ENCODE measurements around the gene FASTK. TPM values are rescaled to one million over a fixed set of nuclear protein-coding genes. Genes with fewer than 3 reads are reported as not detected.
A peak's percentile ranks its signal among the peaks of the same experiment; 100 is the strongest.

The FASTK gene
- total RNA-seq (71.6 and 73.3 TPM in 2 replicates), polyA plus RNA-seq (113 and 137 TPM in 2 replicates), polyA minus RNA-seq (35.7 and 52.0 TPM in 2 replicates), Bru-seq, nascent RNA (percentile 61 among the genes with signal in this experiment), BruChase-seq, experiment 1, labeled RNA remaining after a 6-hour chase (percentile 82 among the genes with signal in this experiment), BruChase-seq, experiment 2, labeled RNA remaining after a 2-hour chase (percentile 79 among the genes with signal in this experiment)
- 55.7 and 77.7 TPM in 2 replicates for polyA plus RNA-seq (2011; cell fraction: cytosol; rRNA removed)
- polyA plus RNA-seq (2011; cell fraction: nucleus; rRNA removed) = 288 and 335 TPM in 2 replicates
- polyA plus RNA-seq (2012) = 31.6 and 43.3 TPM in 2 replicates
- 35.4 TPM for polyA minus RNA-seq (2011; cell fraction: cytosol; rRNA and poly(A)+ RNA removed)
- polyA minus RNA-seq (2011; cell fraction: nucleus; rRNA and poly(A)+ RNA removed) = 58.6 and 76.5 TPM in 2 replicates
- long read RNA-seq, transcript FASTK-213 (9 exons, 1,826 nt) = minor isoform, 8 of 208 reads
- long read RNA-seq, transcript FASTK-201 (10 exons, 1,827 nt) = major isoform, 98 of 208 reads
- long read RNA-seq, transcript FASTK-212 (10 exons, 1,764 nt) = minor isoform, 11 of 208 reads
- long read RNA-seq, transcript FASTK-202 (9 exons, 1,402 nt) = minor isoform, 5 of 208 reads
- long read RNA-seq, partial matches to known transcripts = 16 of 208 reads
- long read RNA-seq, other reads (novel, unspliced or antisense) = 68 of 208 reads

DNA sequence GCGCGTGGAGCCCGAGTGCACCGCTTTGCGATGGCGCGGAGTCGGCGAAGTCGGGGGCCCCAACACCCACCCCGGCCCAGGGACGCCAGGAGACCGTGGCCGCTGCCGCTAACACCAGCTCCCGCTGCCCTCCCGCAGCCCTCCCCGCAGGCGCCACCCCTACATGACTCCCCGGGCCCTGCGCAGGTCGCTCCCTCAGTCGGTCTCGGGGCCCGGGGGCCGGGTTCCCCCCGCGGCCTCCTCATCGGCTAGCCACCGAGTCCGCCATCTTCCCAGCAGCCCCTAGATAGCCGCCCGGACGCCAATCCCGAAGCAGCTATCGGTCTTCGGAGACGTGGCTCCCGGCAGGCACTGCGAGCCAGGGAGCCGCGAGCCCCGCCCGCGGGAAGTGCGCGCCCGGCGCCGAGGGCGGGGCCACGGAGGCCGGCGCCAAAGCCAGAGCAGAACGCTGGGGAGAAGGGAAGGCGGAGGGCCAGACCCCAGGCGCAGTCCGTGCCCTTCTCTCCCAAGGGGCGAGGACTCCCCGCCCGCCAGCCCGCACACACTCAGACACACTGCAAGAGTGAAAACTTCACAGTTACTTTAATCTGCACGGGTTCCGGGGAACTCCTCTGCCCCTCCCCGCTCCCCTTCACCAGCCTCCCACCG lies at the start of gene FASTK:
FASTK (minus strand) TSS at position 288 of the 648 bp plus-strand sequence; CDS start at position 245, 43 bp downstream.
- peak within 1 kb of the TSS; percentile 71 for H3K4me2 ChIP-seq (ENCODE audit: insufficient read depth, low read length)
- ChIA-PET CTCF (interaction anchor here (0.9 to 1.4 kb wide), 9 partner anchors 9 to 552 kb away, joined by 3 to 6 read pairs (median 4); no protein-coding TSS in a partner anchor), POLR2A (interaction anchor here (1.0 kb wide), 1 partner anchor 13 kb away, joined by 7 read pairs; no protein-coding TSS in a partner anchor)
- no TSS peak for BruUV-seq (replicated peaks)
- dilution Hi-C loops (cut with MboI; ENCODE audit: extremely low pct_ligation_motif_present, low sequenced_read_pairs) = no loop called here
- FAIRE-seq (peak; percentile 98), DNase-seq (ENCODE audit: low read depth, low spot score) (peak; percentile 91)
- peak within 1 kb of the TSS; percentile 39 for H2AFZ ChIP-seq (ENCODE audit: low read depth, low read length)
- peak within 1 kb of the TSS; percentile 29 to 75 (median 53) for H3K4me3 ChIP-seq (replicated peaks in 1 of 3; ENCODE audit: insufficient read depth in 1 of 3, low read depth in 1 of 3, low read length in 3 of 3)
- H3K79me2 ChIP-seq (ENCODE audit: control insufficient read depth, insufficient read depth, low read length) = peaks cover 28% of the 10 kb centered on the region
- intact Hi-C loops (cut with micrococcal nuclease) = loop anchor here (1.0 kb wide), 4 partner anchors 9 to 52 kb away; partner anchors contain the start of gene ABCB8
- TF ChIP-seq GATA2 (IDR thresholded peaks at IDR 0.05; ENCODE audit: insufficient read depth, insufficient read length, low read depth, low read length) (no peak), POLR2A (IDR thresholded peaks at IDR 0.05; ENCODE audit: low read depth, low read length) (peak; percentile 84), POLR2AphosphoS5 (IDR thresholded peaks at IDR 0.05; ENCODE audit: insufficient read depth, low read depth, low read length) (peak; percentile 91)
- peaks cover 39% of the 10 kb centered on the region for H3K4me1 ChIP-seq (ENCODE audit: control insufficient read depth, extremely low read depth, insufficient read depth, low read length)
- H3K9ac ChIP-seq (replicated peaks; ENCODE audit: extremely low read depth, insufficient read depth, low read length) = peak within 1 kb of the TSS; percentile 88
- no peaks in the 10 kb centered on the region for H3K9me3 ChIP-seq (replicated peaks; ENCODE audit: control insufficient read depth, insufficient read depth, low read length)
- H3K9me1 ChIP-seq (replicated peaks; ENCODE audit: control insufficient read depth, extremely low read depth, insufficient read depth, low read length) = no peaks in the 10 kb centered on the region
- no peaks in the 10 kb centered on the region for H3K27me3 ChIP-seq (ENCODE audit: control insufficient read depth in 2 of 2, insufficient read depth in 2 of 2, low read length in 2 of 2)
- H4K20me1 ChIP-seq (replicated peaks; ENCODE audit: control insufficient read depth, extremely low read depth, insufficient read depth, low read length) = no peaks in the 10 kb centered on the region
- H3K36me3 ChIP-seq (ENCODE audit: control insufficient read depth in 2 of 2, extremely low read depth in 1 of 2, insufficient read depth in 2 of 2, low read length in 2 of 2) = peaks cover 2 to 3% of the 10 kb centered on the region in 2 experiments
- peak within 1 kb of the TSS; percentile 53 for H3K27ac ChIP-seq (ENCODE audit: insufficient read depth, low read depth, low read length)
